K562 (cell line): ENCODE results near the gene SRGAP3. TPM values are rescaled to one million over a fixed set of nuclear protein-coding genes. Genes with fewer than 3 reads are reported as not detected.

ENCODE experiments used
- ATAC-seq: fragments of 200-7000 bp; cut with Tn5 transposase; 3 replicates; pipeline ENCODE4 v1.9.1; 2020; ENCODE audit warnings: moderate library complexity
- BruUV-seq: library from RNA; stranded (reverse); fragments of 400-500 nt; replicated peaks from 2 replicates; lab custom pipeline; 2021; lab: Mats Ljungman, UMichigan
- CTCF ChIA-PET: fragments of 300-600 bp; formaldehyde crosslinking; extraction: SDS; loops from one replicate; lab custom pipeline; 2021; ENCODE audit warnings: low intra/inter-chr PET ratio; lab: Yijun Ruan, JAX
- POLR2A ChIA-PET: fragments of 300-600, 350-650 bp; sonication (Branson Sonifier 250); formaldehyde crosslinking; extraction: SDS; loops from one replicate; lab custom pipeline; 2021; ENCODE audit warnings: antibody characterized with exemption, inconsistent platforms; lab: Yijun Ruan, JAX
- DNase-seq, 4 experiments: peaks; one replicate each; pipeline versions ENCODE4 v3.0.0 to v3.0.0-alpha.2; 2011 to 2018; ENCODE audit warnings: low spot score in 3 of 4, mixed read lengths in 3 of 4; ENCODE audit errors: extremely low read depth in 1 of 4
- FAIRE-seq: peaks from 2 replicates; lab custom pipeline; 2011; peaks lifted over from hg19 to GRCh38; lab: Jason Lieb, UNC
- H2AFZ ChIP-seq: 2 replicates; pipeline ENCODE4 v1.6.0; 2011; ENCODE audit warnings: low read depth, low read length, control low read depth, inconsistent platforms
- H3K27ac ChIP-seq: fragments of 200-600 bp; 3 replicates; pipeline ENCODE4 v1.8.0; 2011; ENCODE audit warnings: low read depth, mild to moderate bottlenecking, control low read depth, inconsistent platforms, low read length, moderate library complexity, mixed read lengths; ENCODE audit errors: extremely low read depth
- H3K27me3 ChIP-seq, 2 experiments: fragments of 300-600 bp in 1 of 2; 2 replicates in 1 of 2; 3 replicates in 1 of 2; pipeline versions ENCODE4 v1.6.0 to v1.8.0; 2011; ENCODE audit warnings: inconsistent platforms in 2 of 2, low read length in 2 of 2, mild to moderate bottlenecking in 1 of 2, mixed read lengths in 1 of 2, moderate library complexity in 1 of 2; ENCODE audit not compliant: control insufficient read depth in 2 of 2, insufficient read depth in 2 of 2
- H3K36me3 ChIP-seq: fragments of 300-600 bp; 3 replicates; pipeline ENCODE4 v1.8.0; 2011; ENCODE audit warnings: mild to moderate bottlenecking, low read length, inconsistent platforms; ENCODE audit not compliant: control insufficient read depth, insufficient read depth
- H3K4me1 ChIP-seq, 2 experiments: fragments of 200-600 bp in 1 of 2; replicated peaks in 1 of 2; 2 replicates in 1 of 2; 3 replicates in 1 of 2; pipeline versions ENCODE4 v1.5.1 to v1.8.0; 2011; ENCODE audit warnings: inconsistent platforms in 2 of 2, low read length in 2 of 2, mild to moderate bottlenecking in 1 of 2, mixed read lengths in 1 of 2, moderate library complexity in 1 of 2; ENCODE audit not compliant: control insufficient read depth in 2 of 2, insufficient read depth in 2 of 2
- H3K4me2 ChIP-seq: 2 replicates; pipeline ENCODE4 v1.6.1; 2011; ENCODE audit warnings: low read length, control low read depth, inconsistent platforms, mixed read lengths; ENCODE audit not compliant: insufficient read depth
- H3K4me3 ChIP-seq: fragments of 200-600 bp; sonication (generic), shearing (Covaris generic); 2 replicates; pipeline ENCODE4 v1.5.1; 2016; ENCODE audit warnings: control low read depth, inconsistent platforms
- H3K79me2 ChIP-seq: fragments of 200-600 bp; 3 replicates; pipeline ENCODE4 v1.8.0; 2011; ENCODE audit warnings: low read length, inconsistent platforms; ENCODE audit not compliant: control insufficient read depth, insufficient read depth
- H3K9ac ChIP-seq, 2 experiments: 2 replicates each; pipeline versions ENCODE4 v1.6.0 to v1.6.1; 2011; ENCODE audit warnings: low read depth in 2 of 2, low read length in 2 of 2, control low read depth in 1 of 2, inconsistent platforms in 1 of 2, mild to moderate bottlenecking in 1 of 2, mixed read lengths in 1 of 2; ENCODE audit not compliant: insufficient read depth in 1 of 2
- H3K9me1 ChIP-seq: one replicate; pipeline ENCODE4 v1.6.0; 2011; ENCODE audit warnings: inconsistent platforms, mild to moderate bottlenecking, low read length, moderate library complexity; ENCODE audit not compliant: control insufficient read depth, insufficient read depth
- H3K9me3 ChIP-seq: replicated peaks from 2 replicates; pipeline ENCODE4 v1.5.1; 2011; ENCODE audit warnings: low read depth, low read length, inconsistent platforms; ENCODE audit not compliant: control insufficient read depth, insufficient read depth
- H4K20me1 ChIP-seq: replicated peaks from 2 replicates; pipeline ENCODE4 v1.6.1; 2011; ENCODE audit warnings: low read length, inconsistent platforms, mixed read lengths; ENCODE audit not compliant: control insufficient read depth, insufficient read depth
- ATF7 ChIP-seq: fragments of 450-650 bp; IDR thresholded peaks from 2 replicates; pipeline ENCODE4 v1.7.1; 2014; ENCODE audit warnings: mild to moderate bottlenecking, moderate library complexity
- C11orf30 ChIP-seq: fragments of 450-650 bp; IDR thresholded peaks from 2 replicates; pipeline ENCODE4 v1.6.1; 2016; ENCODE audit warnings: low read depth, mild to moderate bottlenecking
- CBX1 ChIP-seq: sonication (generic); IDR thresholded peaks from 2 replicates; pipeline ENCODE4 v1.6.1; 2016; ENCODE audit warnings: antibody characterized with exemption, low read depth, mild to moderate bottlenecking
- NR2F6 ChIP-seq: fragments of 450-650 bp; formaldehyde crosslinking; IDR thresholded peaks from 2 replicates; pipeline ENCODE4 v1.4.0; 2020; ENCODE audit warnings: mild to moderate bottlenecking
- NR4A1 ChIP-seq, 2 experiments: fragments of 250-450 bp in 1 of 2; fragments of 450-650 bp in 1 of 2; sonication (Bioruptor Pico) in 1 of 2; IDR thresholded peaks; 2 replicates each; pipeline versions ENCODE4 v1.4.0 to v1.6.1; 2016 to 2020; ENCODE audit warnings: mild to moderate bottlenecking in 2 of 2, missing compliant biosample characterization in 1 of 2, missing genetic modification characterization in 1 of 2, moderate library complexity in 1 of 2
- ZC3H11A ChIP-seq: IDR thresholded peaks from 2 replicates; pipeline ENCODE4 v1.6.1; 2012; ENCODE audit warnings: low read depth, low read length, improper control_type of control experiment
- WGBS: fragments of 100-300 bp; shearing (Covaris generic); methylation state at CpG from one replicate; pipeline ENCODE4 v1.1.6; 2016; ENCODE audit warnings: low coverage, mixed read lengths; ENCODE audit not compliant: insufficient coverage; ENCODE audit errors: missing lambda C conversion rate; 5-methylcytosine and 5-hydroxymethylcytosine counted together
- in situ Hi-C: fragments of 300-500 bp; cut with MboI; formaldehyde crosslinking; loops from 4 replicates; pipeline ENCODE4 v1.15.0; 2018; ENCODE audit warnings: inconsistent platforms, mixed read lengths
- intact Hi-C: fragments of 100-400 bp; cut with micrococcal nuclease; formaldehyde crosslinking; loops from 2 replicates; pipeline ENCODE4 v1.14.2; 2022
- polyA plus RNA-seq, 8 experiments: library from polyadenylated mRNA; depleted of rRNA in 4 of 8; stranded (reverse) in 5 of 8; unstranded in 3 of 8; fragments of >200 nt; fragmentation: Nextera tagmentation in 2 of 8; fragmentation: Illumina TruSeq in 1 of 8; extraction: Ambion mirVana in 2 of 8; extraction: Trizol in 1 of 8; gene quantifications; 2 replicates each; pipeline versions ENCODE4 v1.2.1 to v1.2.3, GENCODE V29; 2011 to 2014; ENCODE audit warnings: inconsistent platforms in 1 of 8, missing spikeins in 1 of 8
- total RNA-seq, 7 experiments: library from RNA; depleted of rRNA in 6 of 7; stranded (reverse); fragments of >200 nt in 6 of 7; fragmentation: Illumina TruSeq in 2 of 7; extraction: Trizol in 2 of 7; gene quantifications; 2 replicates each; pipeline versions ENCODE4 v1.2.1 to v1.2.3, GENCODE V29; 2011 to 2021; ENCODE audit warnings: low replicate concordance in 1 of 7
- TF ChIP-seq, protein P1 (sequence below): fragments of 450-650 bp; IDR thresholded peaks from 2 replicates; pipeline ENCODE4 v1.6.1; 2016; ENCODE audit warnings: mild to moderate bottlenecking
- TF ChIP-seq, protein P2 (sequence below): sonication (generic); formaldehyde crosslinking; IDR thresholded peaks from 2 replicates; pipeline ENCODE4 v1.8.1; 2023; ENCODE audit warnings: mild to moderate bottlenecking, missing genetic modification reagents
- TF ChIP-seq, protein P3 (sequence below): fragments of 450-650 bp; IDR thresholded peaks from 2 replicates; pipeline ENCODE4 v1.6.1; 2018; ENCODE audit warnings: mild to moderate bottlenecking, low read depth; ENCODE audit not compliant: partially characterized antibody
- TF ChIP-seq, protein P4 (sequence below): sonication (generic); formaldehyde crosslinking; IDR thresholded peaks from 2 replicates; pipeline ENCODE4 v1.9.0; 2022; ENCODE audit warnings: mild to moderate bottlenecking, missing genetic modification reagents

Gene SRGAP3
- total and polyA plus RNA-seq, 9 of the 15 experiments (the other 6 are each of a cell fraction or from before 2014, with no cell fraction given) = 0.11 to 0.85 (median 0.35) TPM; not detected in 2

DNA sequence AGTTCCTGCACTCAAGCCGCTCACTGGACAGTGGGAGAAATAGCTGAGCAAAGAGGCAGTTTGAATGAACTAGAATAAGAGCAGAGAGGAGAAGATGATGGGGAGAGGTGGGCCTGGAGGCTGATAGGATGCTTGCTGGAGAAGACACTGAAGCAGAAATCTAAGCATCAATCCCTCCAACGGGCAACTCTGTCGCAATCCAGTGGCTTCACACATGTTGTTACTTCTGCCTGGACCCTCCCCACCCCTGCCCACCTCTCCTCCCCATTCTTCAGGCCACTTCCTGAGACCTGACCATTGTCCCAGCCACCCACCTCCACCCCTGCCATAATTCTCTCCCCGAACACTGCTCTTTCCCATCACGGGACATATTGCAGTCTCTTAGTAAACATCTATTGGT is 76.0 kb downstream of the SRGAP3 start (continued):
- TF ChIP-seq NR4A1 (CRISPR knock-in tag; IDR thresholded peaks at IDR 0.05) = no peak
- TF ChIP-seq NR4A1 (tag; IDR thresholded peaks at IDR 0.05) = no peak

DNA sequence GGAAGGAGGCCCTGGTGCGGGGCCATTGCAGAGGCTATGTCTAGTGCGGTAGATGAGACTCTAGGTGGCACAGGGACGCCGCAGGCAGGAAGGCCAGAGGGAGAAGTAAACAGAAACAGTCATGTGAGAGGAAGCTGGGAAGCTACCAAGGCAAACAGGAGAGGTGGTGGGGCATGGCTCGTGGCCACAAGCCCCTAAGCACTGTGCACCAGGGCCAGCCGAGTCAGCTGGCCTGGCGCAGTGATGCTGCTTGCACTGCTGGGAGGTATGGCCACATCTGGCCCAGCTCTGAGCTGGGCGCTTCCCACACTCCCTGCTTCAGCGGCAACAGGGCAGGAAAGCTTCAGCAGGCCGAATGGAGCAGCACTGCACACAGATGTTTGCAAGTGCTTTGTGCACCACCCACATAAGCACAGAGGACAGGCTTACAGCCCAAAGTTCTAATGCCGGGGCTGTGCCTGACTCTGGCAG is 76.6 kb downstream of the SRGAP3 start:
- CTCF ChIA-PET = interaction anchor here (0.6 kb wide), 1 partner anchor 76 kb away, joined by 3 read pairs; the partner anchor contains the start of gene SRGAP3
- TF ChIP-seq, protein P1, sequence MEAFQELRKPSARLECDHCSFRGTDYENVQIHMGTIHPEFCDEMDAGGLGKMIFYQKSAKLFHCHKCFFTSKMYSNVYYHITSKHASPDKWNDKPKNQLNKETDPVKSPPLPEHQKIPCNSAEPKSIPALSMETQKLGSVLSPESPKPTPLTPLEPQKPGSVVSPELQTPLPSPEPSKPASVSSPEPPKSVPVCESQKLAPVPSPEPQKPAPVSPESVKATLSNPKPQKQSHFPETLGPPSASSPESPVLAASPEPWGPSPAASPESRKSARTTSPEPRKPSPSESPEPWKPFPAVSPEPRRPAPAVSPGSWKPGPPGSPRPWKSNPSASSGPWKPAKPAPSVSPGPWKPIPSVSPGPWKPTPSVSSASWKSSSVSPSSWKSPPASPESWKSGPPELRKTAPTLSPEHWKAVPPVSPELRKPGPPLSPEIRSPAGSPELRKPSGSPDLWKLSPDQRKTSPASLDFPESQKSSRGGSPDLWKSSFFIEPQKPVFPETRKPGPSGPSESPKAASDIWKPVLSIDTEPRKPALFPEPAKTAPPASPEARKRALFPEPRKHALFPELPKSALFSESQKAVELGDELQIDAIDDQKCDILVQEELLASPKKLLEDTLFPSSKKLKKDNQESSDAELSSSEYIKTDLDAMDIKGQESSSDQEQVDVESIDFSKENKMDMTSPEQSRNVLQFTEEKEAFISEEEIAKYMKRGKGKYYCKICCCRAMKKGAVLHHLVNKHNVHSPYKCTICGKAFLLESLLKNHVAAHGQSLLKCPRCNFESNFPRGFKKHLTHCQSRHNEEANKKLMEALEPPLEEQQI = no peak
- TF ChIP-seq, protein P2, sequence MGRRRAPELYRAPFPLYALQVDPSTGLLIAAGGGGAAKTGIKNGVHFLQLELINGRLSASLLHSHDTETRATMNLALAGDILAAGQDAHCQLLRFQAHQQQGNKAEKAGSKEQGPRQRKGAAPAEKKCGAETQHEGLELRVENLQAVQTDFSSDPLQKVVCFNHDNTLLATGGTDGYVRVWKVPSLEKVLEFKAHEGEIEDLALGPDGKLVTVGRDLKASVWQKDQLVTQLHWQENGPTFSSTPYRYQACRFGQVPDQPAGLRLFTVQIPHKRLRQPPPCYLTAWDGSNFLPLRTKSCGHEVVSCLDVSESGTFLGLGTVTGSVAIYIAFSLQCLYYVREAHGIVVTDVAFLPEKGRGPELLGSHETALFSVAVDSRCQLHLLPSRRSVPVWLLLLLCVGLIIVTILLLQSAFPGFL = no peak
- TF ChIP-seq, protein P3, sequence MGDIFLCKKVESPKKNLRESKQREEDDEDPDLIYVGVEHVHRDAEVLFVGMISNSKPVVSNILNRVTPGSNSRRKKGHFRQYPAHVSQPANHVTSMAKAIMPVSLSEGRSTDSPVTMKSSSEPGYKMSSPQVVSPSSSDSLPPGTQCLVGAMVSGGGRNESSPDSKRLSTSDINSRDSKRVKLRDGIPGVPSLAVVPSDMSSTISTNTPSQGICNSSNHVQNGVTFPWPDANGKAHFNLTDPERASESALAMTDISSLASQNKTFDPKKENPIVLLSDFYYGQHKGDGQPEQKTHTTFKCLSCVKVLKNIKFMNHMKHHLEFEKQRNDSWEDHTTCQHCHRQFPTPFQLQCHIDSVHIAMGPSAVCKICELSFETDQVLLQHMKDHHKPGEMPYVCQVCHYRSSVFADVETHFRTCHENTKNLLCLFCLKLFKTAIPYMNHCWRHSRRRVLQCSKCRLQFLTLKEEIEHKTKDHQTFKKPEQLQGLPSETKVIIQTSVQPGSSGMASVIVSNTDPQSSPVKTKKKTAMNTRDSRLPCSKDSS = no peak
- TF ChIP-seq C11orf30 (no peak), NR2F6 (CRISPR knock-in tag) (no peak), ZC3H11A (no peak), CBX1 (no peak), ATF7 (no peak)
- TF ChIP-seq, protein P4, sequence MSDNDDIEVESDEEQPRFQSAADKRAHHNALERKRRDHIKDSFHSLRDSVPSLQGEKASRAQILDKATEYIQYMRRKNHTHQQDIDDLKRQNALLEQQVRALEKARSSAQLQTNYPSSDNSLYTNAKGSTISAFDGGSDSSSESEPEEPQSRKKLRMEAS (CRISPR knock-in tag) = no peak
- TF ChIP-seq, all 486 proteins: peak for 0
- no peak for DNase-seq
- no peak overlapping the region for H3K4me3 ChIP-seq
- no peaks in the 10 kb centered on the region for H3K79me2 ChIP-seq
- H3K27ac ChIP-seq = no peak overlapping the region
- intact Hi-C loops (no loop called here), in situ Hi-C loops (no loop called here)
- FAIRE-seq = no peak
- no peaks in the 10 kb centered on the region for H3K9me3 ChIP-seq
- POLR2A ChIA-PET = interaction anchor here (0.5 to 0.7 kb wide), 2 partner anchors 9 to 71 kb away, joined by 4 to 5 read pairs; no protein-coding TSS in a partner anchor
- BruUV-seq = no TSS peak
- no peak overlapping the region for H3K4me2 ChIP-seq
- peaks cover 32 to 65% of the 10 kb centered on the region in 2 experiments for H3K27me3 ChIP-seq
- no peaks in the 10 kb centered on the region; the same call in 1 of the 2 replicates for H4K20me1 ChIP-seq
- no peaks in the 10 kb centered on the region for H3K4me1 ChIP-seq
- peak; percentile 36; the same call in 2 of the 3 replicates for ATAC-seq
- H2AFZ ChIP-seq = no peak overlapping the region
- WGBS = 3% methylated on average over 11 of the region's 11 CpGs
- no peaks in the 10 kb centered on the region for H3K9me1 ChIP-seq
- no peaks in the 10 kb centered on the region for H3K36me3 ChIP-seq
- H3K9ac ChIP-seq = no peak overlapping the region
